ENCODE measurements around the gene RPP14.

The RPP14 gene

DNA sequence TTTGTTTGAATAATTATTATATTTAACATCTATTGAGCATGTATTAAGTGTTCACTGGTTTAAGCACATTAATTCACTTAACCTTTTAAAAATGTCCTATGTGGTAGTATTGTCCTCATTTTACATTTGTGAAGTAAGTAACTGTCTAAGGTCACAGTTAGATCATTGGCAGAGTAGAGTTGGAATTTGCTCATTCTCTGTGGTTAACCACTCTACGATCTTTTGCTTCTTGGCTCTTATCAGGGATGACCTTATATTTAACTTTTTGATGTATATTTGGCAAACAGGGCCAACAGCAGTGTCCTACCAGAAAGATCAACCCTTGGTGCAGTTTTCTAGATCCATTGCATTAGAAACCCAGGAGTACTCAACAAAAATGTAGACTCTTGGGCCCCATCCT is 60.7 kb downstream of the RPP14 start:
- TF ChIP-seq CTCF (conservative IDR thresholded peaks at IDR 0.05; ENCODE audit: control insufficient read depth, insufficient read depth, low read depth, low read length): no peak
- DNase-seq (ENCODE audit: low read depth): peak; percentile 48
- H3K4me3 ChIP-seq (ENCODE audit: control insufficient read depth, low read depth, low read length): no peak overlapping the region

DNA sequence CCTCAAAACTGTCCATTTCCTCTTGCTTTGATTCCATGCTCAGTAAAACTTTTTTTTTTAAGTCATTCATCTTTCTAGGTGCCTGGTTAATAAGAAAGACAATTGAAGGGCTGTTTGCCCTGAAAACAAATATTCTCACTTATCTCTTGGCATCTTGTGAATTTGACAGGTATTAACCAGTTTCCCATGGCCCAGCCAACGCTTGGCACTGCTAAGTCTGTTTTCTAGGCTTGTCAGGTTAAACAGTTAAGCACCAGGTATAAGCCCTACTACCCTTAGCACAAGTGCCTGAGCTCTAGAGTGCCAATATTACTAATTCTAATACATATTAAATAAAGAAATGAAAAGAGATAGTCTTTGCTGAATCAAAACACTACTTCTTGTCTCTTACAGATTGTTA is 63.0 kb downstream of the RPP14 start:
- no peak overlapping the region for H3K4me3 ChIP-seq (ENCODE audit: control insufficient read depth, low read depth, low read length)
- DNase-seq (ENCODE audit: low read depth): no peak
- TF ChIP-seq CTCF (conservative IDR thresholded peaks at IDR 0.05; ENCODE audit: control insufficient read depth, insufficient read depth, low read depth, low read length): no peak

Data from fibroblast of mammary gland (primary cell).